Dendritic cell treated with granulocyte-macrophage colony-stimulating factor and Interleukin-4, amounts not matched to agents 40 ng/mL and 50 ng/mL, for 4 days (primary cell): Measurements from ENCODE around the gene DPY19L3.

ENCODE experiments used
- H3K27ac Mint-ChIP-seq: one replicate; pipeline ENCODE4 v1.8.0; 2022; ENCODE audit warnings: mild to moderate bottlenecking, mixed read lengths
- H3K27me3 Mint-ChIP-seq: one replicate; pipeline ENCODE4 v1.8.0; 2022; ENCODE audit warnings: mild to moderate bottlenecking, mixed read lengths
- H3K36me3 Mint-ChIP-seq: one replicate; pipeline ENCODE4 v1.8.0; 2022; ENCODE audit warnings: low read depth, mixed read lengths
- H3K4me1 Mint-ChIP-seq: one replicate; pipeline ENCODE4 v1.8.0; 2022; ENCODE audit warnings: low read depth, mixed read lengths
- H3K4me3 Mint-ChIP-seq: one replicate; pipeline ENCODE4 v1.8.0; 2022; ENCODE audit warnings: mild to moderate bottlenecking, moderate library complexity, mixed read lengths
- H3K9me3 Mint-ChIP-seq: one replicate; pipeline ENCODE4 v1.8.0; 2022; ENCODE audit warnings: mixed read lengths
- intact Hi-C: fragments of 100-400 bp; cut with micrococcal nuclease; formaldehyde crosslinking; loops from one replicate; pipeline ENCODE4 v1.15.0; 2022

Gene DPY19L3, protein sequence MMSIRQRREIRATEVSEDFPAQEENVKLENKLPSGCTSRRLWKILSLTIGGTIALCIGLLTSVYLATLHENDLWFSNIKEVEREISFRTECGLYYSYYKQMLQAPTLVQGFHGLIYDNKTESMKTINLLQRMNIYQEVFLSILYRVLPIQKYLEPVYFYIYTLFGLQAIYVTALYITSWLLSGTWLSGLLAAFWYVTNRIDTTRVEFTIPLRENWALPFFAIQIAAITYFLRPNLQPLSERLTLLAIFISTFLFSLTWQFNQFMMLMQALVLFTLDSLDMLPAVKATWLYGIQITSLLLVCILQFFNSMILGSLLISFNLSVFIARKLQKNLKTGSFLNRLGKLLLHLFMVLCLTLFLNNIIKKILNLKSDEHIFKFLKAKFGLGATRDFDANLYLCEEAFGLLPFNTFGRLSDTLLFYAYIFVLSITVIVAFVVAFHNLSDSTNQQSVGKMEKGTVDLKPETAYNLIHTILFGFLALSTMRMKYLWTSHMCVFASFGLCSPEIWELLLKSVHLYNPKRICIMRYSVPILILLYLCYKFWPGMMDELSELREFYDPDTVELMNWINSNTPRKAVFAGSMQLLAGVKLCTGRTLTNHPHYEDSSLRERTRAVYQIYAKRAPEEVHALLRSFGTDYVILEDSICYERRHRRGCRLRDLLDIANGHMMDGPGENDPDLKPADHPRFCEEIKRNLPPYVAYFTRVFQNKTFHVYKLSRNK

DNA sequence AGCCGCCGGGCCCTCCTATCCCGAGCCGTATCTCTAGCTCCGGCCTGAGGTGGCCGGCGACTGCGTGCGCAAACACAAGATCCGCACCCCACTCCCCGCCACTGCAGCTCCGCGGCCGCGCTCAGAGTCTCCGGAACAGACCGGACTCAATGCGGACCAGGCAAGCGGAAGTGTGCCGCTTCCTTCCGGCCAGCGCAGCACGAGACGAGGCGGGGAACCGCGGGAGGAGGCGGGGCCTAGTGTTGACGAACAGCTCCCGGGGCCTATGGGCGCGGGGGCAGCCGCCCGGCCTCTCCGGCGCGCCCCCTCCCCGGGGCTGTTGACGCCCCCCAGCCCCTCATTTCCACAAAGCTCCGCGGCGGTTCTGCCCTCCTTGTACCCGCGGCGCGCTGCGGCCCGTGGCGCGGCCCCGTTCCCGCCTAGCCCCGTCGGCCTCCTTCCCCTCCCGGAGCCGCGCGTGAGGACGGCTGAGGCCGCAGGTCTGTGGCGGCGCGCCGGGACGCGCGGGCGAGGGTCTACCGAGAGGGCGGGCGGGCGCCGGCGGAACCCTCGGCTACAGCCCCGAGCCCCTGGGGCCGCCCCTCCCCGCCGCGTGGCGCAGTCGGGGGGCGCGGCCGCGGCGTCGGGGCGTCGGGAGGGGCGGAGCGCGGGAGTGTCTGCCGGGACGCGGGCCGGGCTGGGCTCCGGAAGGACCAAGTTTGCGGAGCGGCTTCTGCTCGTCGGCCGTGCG, at the start of gene DPY19L3:
TSS of gene DPY19L3 (plus strand) at position 340 of the 730 bp plus-strand sequence. CDS start 2,484 bp downstream, outside the sequence.
- no peaks in the 10 kb centered on the region for H3K9me3 Mint-ChIP-seq
- peaks cover 13% of the 10 kb centered on the region for H3K4me1 Mint-ChIP-seq
- peak within 1 kb of the TSS; percentile 85 for H3K4me3 Mint-ChIP-seq
- peak within 1 kb of the TSS; percentile 92 for H3K27ac Mint-ChIP-seq
- H3K27me3 Mint-ChIP-seq: peaks cover 52% of the 10 kb centered on the region
- H3K36me3 Mint-ChIP-seq: peaks cover 14% of the 10 kb centered on the region
- intact Hi-C loops: loop anchor here (2.0 to 10.0 kb wide), 2 partner anchors 55 to 169 kb away; no protein-coding TSS in a partner anchor

DNA sequence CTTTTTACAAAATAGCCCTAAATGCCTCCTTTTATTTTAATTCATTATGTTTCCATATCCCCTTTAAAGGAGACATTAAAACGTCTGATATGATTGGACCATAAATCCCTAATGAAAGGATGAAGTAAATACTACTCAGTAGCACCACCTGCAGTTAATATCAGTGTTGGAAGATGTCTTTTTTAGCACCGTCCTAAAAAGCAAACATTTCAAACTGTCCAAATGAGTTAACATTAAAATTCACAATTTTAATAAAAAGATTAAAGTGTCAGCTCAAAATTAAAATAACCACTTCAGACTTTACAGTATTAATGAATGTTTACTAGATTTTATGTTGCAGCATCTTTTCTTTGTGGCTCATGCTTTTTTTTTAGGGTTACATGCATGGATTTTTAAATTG, 47.9 kb upstream of the DPY19L3 start:
- Mint-ChIP-seq H3K36me3 (peaks cover 6% of the 10 kb centered on the region), H3K27ac (no peak overlapping the region), H3K4me1 (peaks cover 8% of the 10 kb centered on the region), H3K4me3 (no peak overlapping the region), H3K9me3 (no peaks in the 10 kb centered on the region), H3K27me3 (peaks cover 87% of the 10 kb centered on the region)
- intact Hi-C loops: no loop called here

DNA sequence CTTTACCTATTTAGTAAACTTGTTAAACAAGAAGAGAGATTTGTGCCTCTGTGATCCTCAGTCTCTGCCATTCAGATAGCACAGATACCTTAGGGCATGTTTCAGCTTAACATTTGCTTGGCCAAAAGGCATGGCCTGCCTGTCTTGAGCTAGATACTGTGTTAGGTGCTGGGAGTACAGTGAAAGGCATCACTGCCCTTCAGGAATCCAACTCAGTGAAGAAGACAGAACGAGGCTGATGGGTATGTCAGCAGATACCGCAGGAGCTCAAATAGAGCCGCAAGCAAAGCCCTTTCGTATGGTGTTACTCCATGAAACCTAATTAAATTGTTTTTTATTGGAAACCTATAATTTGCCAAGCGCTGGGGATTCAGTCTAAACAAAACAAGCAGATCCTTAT, 47.2 kb upstream of the DPY19L3 start:
- H3K4me1 Mint-ChIP-seq: peaks cover 10% of the 10 kb centered on the region

DNA sequence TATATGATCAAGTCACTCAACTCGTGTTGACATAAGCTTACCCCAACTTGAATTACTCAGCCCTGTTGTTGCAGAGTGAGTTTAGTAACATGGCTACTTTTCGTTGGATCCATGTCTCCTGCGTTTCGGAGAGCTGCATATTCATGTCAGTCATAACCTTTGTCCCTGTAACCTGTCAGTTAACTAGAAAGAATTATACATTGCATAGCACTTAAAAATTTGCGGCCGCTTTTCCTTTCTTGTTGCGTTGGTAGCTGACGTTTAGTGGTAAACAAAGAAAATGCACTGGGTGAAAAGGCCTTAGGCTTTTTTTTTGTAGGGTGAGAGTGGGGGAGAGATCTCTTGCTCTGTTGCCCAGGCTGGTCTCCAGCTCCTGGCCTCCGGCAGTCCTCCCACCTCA, 46.0 kb upstream of the DPY19L3 start:
- intact Hi-C loops: no loop called here
- no peak overlapping the region for H3K27ac Mint-ChIP-seq
- no peak overlapping the region for H3K4me3 Mint-ChIP-seq
- H3K27me3 Mint-ChIP-seq: peaks cover 86% of the 10 kb centered on the region
- peaks cover 12% of the 10 kb centered on the region for H3K4me1 Mint-ChIP-seq
- H3K36me3 Mint-ChIP-seq: peaks cover 6% of the 10 kb centered on the region
- no peaks in the 10 kb centered on the region for H3K9me3 Mint-ChIP-seq

More for the DNA sequence above, 47.2 kb upstream of the DPY19L3 start:
- Mint-ChIP-seq H3K27me3 (peaks cover 87% of the 10 kb centered on the region), H3K36me3 (peaks cover 6% of the 10 kb centered on the region), H3K27ac (no peak overlapping the region), H3K9me3 (no peaks in the 10 kb centered on the region), H3K4me3 (no peak overlapping the region)
- intact Hi-C loops: no loop called here

DNA sequence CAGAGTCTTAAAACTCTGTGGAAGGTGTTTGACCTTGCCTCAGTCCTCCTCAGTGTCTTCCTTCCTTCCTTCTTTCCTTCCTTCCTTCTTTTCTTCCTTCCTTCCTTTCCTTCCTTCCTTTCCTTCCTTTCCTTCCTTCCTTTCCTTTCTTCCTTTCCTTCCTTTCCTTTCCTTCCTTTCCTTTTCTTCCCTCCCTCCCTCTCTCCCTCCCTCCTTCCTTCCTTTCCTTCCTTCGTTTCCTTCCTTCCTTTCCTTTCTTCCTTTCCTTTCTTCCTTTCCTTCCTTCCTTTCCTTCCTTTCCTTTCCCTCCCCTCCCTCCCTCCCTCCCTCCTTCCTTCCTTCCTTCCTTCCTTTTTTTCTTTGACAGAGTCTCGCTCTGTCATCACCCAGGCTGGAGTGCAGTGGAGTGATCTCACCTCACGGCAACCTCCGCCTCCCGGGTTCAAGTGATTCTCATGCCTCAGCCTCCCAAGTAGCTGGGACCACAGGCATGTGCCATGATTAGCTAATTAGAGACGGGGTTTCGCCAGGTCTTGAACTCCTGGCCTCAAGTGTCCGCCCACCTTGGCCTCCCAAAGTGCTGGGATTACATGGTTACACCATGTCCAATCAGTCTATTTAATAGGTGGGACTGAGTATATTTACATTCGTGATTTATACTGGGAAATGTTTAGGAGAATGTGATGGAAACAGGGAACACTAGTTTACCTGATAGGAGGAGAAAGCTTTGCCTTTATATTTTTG, 43.8 kb upstream of the DPY19L3 start:
- Mint-ChIP-seq H3K9me3 (no peaks in the 10 kb centered on the region), H3K27ac (no peak overlapping the region), H3K27me3 (peaks cover 86% of the 10 kb centered on the region), H3K36me3 (peaks cover 6% of the 10 kb centered on the region), H3K4me1 (peaks cover 4% of the 10 kb centered on the region), H3K4me3 (no peak overlapping the region)
- intact Hi-C loops: no loop called here

DNA sequence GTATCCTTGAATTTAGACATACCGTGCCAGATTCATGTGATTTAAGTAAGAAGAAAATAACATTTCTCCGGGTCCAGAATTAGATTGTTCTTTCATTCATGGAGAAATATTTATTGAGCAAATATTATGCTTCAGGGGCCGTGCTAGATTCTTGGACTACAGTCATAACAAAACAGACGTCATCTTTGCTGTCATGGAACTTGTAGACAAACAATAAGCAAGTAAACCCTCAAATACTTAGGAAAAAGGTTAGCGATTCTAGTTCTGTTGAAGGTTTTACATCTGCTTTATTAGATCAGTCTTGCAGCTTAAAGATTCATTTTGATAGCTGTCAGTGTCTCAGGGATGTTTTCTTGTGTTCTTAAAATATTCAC, 43.3 kb upstream of the DPY19L3 start:
- intact Hi-C loops: no loop called here
- Mint-ChIP-seq H3K27me3 (peaks cover 87% of the 10 kb centered on the region), H3K36me3 (peaks cover 6% of the 10 kb centered on the region), H3K4me3 (no peak overlapping the region), H3K9me3 (no peaks in the 10 kb centered on the region), H3K4me1 (peaks cover 4% of the 10 kb centered on the region), H3K27ac (no peak overlapping the region)

DNA sequence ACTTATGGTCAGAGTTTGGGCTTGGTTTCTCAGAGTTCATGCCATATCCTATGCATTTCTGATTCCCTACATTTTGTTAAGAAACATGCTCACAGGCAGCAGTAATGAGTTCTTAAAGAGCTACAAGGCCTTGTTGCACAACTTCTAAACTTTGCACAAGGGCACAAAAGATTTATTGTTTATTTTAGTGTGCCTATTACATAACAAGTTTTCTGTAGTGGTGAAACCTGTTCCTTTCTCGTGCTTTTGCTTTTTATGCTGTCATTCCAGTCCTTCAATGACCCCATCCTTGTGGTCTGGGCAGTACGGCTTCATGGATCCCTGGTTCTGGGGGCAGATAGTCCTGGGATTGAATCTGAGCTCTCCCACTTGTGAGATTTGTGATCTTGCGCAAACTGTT, 42.4 kb upstream of the DPY19L3 start:
- Mint-ChIP-seq H3K27ac (no peak overlapping the region), H3K4me3 (no peak overlapping the region), H3K4me1 (peaks cover 4% of the 10 kb centered on the region), H3K36me3 (peaks cover 6% of the 10 kb centered on the region), H3K9me3 (no peaks in the 10 kb centered on the region), H3K27me3 (peaks cover 93% of the 10 kb centered on the region)
- intact Hi-C loops: no loop called here

- intact Hi-C loops: no loop called here
- Mint-ChIP-seq H3K4me3 (no peak overlapping the region), H3K27ac (no peak overlapping the region), H3K27me3 (peaks cover 93% of the 10 kb centered on the region), H3K36me3 (peaks cover 6% of the 10 kb centered on the region), H3K9me3 (no peaks in the 10 kb centered on the region), H3K4me1 (peaks cover 4% of the 10 kb centered on the region)
Measured at GRCh38 chr19:32363632-32364031, 41.9 kb upstream of the DPY19L3 start.

- Mint-ChIP-seq H3K9me3 (no peaks in the 10 kb centered on the region), H3K4me1 (peaks cover 4% of the 10 kb centered on the region), H3K36me3 (peaks cover 6% of the 10 kb centered on the region), H3K27ac (no peak overlapping the region), H3K4me3 (no peak overlapping the region), H3K27me3 (peaks cover 93% of the 10 kb centered on the region)
- intact Hi-C loops: no loop called here
Measured at GRCh38 chr19:32364040-32364439, 41.5 kb upstream of the DPY19L3 start.

GRCh38 chr19:32367063-32367462, 38.5 kb upstream of the DPY19L3 start:
- Mint-ChIP-seq H3K9me3 (no peaks in the 10 kb centered on the region), H3K4me1 (peaks cover 4% of the 10 kb centered on the region), H3K27ac (no peak overlapping the region), H3K27me3 (peaks cover 96% of the 10 kb centered on the region), H3K36me3 (peaks cover under 1% of the 10 kb centered on the region), H3K4me3 (no peak overlapping the region)
- intact Hi-C loops: no loop called here

DNA sequence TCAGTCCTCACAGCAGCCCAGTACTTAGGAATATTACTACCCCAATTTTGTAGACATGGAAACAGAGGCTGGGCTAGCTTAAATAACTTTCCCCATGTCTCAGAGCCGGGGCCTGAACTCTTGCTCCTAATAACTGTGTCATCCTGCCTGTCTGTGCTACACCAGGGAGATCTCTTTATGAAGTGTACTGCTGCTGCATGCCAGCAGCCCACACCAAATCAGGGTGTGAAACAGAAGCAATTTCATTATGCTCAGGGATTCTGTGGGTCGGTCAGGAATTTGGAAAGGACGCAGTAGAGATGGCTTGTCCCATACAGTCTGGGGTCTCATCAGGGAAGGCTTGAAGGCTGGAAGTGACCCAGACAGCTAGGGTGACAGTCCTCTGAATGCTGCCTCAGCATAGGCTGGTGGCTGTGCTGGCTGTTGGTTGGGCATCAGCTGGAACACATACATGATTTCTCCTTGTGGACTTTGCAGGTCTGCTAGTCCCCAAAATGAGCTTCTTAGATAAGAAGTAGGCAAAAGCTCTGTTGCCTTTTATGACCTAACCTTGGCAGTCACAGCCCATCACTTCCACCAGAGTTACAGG, 37.5 kb upstream of the DPY19L3 start:
- no peaks in the 10 kb centered on the region for H3K9me3 Mint-ChIP-seq
- peaks cover 8% of the 10 kb centered on the region for H3K36me3 Mint-ChIP-seq
- H3K4me3 Mint-ChIP-seq: no peak overlapping the region
- intact Hi-C loops: no loop called here
- no peak overlapping the region for H3K27ac Mint-ChIP-seq
- peaks cover 96% of the 10 kb centered on the region for H3K27me3 Mint-ChIP-seq
- peaks cover 4% of the 10 kb centered on the region for H3K4me1 Mint-ChIP-seq

GRCh38 chr19:32368787-32369186, 36.8 kb upstream of the DPY19L3 start:
- no peaks in the 10 kb centered on the region for H3K9me3 Mint-ChIP-seq
- no peak overlapping the region for H3K4me3 Mint-ChIP-seq
- H3K27ac Mint-ChIP-seq: no peak overlapping the region
- intact Hi-C loops: no loop called here
- H3K36me3 Mint-ChIP-seq: peaks cover 8% of the 10 kb centered on the region
- peaks cover 96% of the 10 kb centered on the region for H3K27me3 Mint-ChIP-seq
- H3K4me1 Mint-ChIP-seq: no peaks in the 10 kb centered on the region
